Embryonic facial prominence (tissue), 1 donor: Measurements from ENCODE around the gene CLINT1.
"Not testable (repeated sequence)": the region's sequence is repeated elsewhere in the genome, so short reads cannot be mapped to it uniquely, and the experiment has no call there.

ENCODE experiments used
- DNase-seq: peaks from one replicate; pipeline ENCODE4 v3.0.0-alpha.2; 2016; ENCODE audit errors: extremely low spot score

The CLINT1 gene

GRCh38 chr5:157862183-157862851 lies 3.4 kb upstream of the CLINT1 start:
- DNase-seq = no peak

GRCh38 chr5:157860898-157861890 lies 2.2 kb upstream of the CLINT1 start:
- peak; percentile 31 for DNase-seq

- DNase-seq = no peak
These were observed 256 bp upstream of the CLINT1 start for GRCh38 chr5:157859227-157859575.

- DNase-seq = no peak
These were observed 974 bp downstream of the CLINT1 start for GRCh38 chr5:157857816-157858526.

DNA sequence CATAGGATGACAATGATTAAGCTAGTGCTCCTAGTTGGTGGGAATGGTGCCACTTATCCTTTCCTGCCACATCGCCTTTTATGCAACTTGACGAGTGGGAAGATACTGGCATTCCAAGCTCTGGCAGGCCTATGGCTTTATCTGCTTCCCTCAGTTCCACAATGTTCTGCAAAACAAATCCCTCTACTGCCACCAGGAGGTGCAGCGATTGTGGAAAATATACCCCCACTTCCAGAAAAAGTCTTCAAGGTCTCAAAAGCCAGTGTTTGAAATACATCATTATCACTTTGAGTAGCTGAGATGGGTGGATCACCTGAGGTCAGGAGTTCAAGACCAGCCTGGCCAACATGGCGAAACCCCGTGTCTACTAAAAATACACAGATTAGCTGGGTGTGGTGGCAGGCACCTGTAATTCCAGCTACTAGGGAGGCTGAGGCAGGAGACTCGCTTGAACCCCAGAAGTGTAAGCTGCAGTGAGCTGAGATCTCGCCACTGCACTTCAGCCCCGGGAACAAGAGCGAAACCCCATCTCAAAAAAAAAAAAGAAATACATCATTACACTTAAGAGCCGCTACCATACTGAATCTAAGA lies 3.4 kb downstream of the CLINT1 start:
- DNase-seq = no peak

DNA sequence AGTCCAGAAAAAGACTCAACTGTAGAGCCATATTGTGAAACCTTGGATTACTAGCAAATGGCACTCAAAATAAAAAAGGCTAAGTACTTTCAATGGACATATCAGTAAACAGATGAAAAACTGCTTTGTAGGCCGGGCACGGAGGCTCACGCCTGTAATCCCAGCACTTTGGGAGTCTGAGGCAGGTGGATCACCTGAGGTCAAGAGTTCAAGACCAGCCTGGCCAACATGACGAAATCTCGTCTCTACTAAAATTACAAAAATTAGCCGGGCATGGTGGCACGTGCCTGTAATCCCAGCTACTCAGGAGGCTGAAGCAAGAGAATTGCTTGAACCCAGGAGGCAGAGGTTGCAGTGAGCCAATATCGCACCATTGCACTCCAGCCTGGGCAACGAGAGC lies 5.6 kb downstream of the CLINT1 start:
- not testable (repeated sequence) for DNase-seq

GRCh38 chr5:157845914-157846598 lies 12.9 kb downstream of the CLINT1 start:
- no peak for DNase-seq

DNA sequence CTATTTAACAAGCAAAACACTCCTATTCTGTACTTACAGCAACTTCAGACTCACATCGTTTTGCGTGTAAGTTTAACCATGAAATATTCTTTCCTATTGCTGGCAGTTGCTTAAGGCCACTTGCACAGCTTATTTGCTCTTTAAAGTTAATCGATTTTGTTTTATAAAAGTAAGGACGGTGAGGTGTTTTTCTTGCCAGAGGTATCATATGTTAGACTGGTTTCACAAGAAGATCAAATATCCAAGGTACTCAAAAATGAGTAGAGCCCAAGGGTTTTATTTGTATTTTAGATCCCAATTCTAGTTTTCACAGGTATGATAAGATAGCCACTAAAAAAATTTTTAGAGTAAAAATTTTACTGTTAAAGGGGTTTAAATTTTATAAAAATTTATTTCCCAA lies 16.2 kb downstream of the CLINT1 start:
- DNase-seq = no peak

DNA sequence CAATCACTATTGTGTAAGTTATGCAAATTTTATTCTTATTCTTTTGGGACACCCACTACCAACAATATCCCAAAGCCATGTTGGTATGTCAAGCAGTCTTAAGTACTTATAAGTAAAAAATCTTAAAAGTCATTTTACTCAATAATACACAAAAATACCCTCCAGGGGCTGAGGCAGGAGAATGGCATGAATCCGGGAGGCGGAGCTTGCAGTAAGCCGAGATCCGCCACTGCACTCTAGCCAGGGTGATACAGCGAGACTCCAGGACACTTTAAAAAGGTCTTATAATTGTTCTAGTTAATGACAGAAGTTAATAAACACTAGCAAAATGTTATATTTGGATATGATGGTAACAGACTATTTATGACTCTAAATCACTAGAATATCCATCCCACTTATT lies 16.8 kb downstream of the CLINT1 start:
- no peak for DNase-seq

GRCh38 chr5:157839157-157839795 lies 19.7 kb downstream of the CLINT1 start:
- no peak for DNase-seq

DNA sequence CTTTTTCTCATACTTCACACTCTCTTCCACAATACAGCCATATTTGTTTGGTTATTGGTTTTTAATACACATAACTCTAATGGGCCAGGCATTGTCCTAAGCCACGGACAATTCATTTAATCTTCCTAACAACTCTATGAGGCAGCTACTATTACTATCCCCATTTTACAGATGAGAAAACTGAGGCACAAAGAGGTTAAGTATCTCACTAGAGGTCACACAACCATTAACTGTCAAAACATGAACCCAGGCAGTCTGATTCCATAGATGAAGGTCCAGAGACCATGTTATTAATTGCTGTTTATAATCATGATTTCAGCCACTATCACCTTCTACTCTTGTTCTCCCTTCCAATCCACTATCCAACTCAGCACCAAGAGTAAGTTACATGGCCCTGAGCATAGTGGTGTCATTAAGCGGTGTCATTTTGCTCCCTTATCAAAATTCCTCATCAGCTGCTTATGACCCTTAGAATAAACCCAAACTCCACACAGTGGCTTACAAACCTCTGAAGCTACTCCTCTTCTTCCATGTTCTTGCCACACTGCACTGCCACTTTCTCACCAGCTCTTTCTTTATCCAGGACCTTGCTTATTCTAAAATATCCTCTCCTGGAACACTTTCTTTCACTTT lies 22.7 kb downstream of the CLINT1 start:
- DNase-seq = no peak

- DNase-seq = no peak
These were observed 23.9 kb downstream of the CLINT1 start for GRCh38 chr5:157835041-157835440.

- no peak for DNase-seq
These were observed 29.9 kb downstream of the CLINT1 start for GRCh38 chr5:157828944-157829639.

GRCh38 chr5:157828105-157828943 lies 30.6 kb downstream of the CLINT1 start:
- DNase-seq = no peak

- DNase-seq = no peak
These were observed 31.5 kb downstream of the CLINT1 start for GRCh38 chr5:157827423-157827822.

DNA sequence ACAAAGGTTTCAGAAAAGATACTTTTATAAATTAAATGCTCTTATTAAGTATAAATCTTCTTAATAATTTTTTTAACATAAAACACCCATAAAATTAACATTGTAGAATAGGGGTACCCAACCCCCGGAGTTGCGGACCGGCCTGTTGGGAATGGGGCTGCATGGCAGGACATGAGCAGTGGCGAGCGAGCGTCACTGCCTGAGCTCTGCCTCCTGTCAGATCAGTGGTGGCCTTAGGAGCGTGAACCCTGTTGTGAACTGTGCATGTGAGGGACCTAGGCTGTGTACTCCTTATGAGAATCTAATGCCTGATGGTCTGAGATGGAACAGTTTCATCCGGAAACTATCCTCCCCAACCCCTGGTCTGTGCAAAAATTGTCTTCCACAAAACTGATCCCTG lies 35.3 kb downstream of the CLINT1 start:
- no peak for DNase-seq

- no peak for DNase-seq
These were observed 36.9 kb downstream of the CLINT1 start for GRCh38 chr5:157821822-157822622.

DNA sequence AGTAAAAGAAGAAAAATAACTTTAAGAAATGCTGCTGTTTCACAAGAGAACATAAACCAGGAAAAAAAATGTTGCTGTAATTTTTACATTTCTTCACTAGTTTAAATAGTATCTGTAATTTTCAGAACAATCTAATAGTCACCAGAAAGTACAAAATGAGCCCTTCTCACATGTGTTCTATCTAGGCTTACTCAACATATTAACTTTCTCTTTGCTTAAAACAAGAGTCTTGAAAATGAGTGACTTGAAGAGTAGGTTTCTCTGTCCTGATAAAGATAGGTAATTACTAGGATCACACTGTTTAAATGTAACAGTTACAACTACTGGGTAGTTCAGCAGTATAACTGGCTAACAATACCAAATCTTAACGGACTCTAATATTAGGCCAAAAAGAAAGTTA lies 37.5 kb downstream of the CLINT1 start:
- DNase-seq = no peak
